Hepatocyte (in vitro differentiated cells): ENCODE measurements around the gene CD72.

Source experiments
- CTCF ChIP-seq: fragments of 200-600 bp; sonication (generic); IDR thresholded peaks from 2 replicates; pipeline ENCODE4 v1.5.1; 2016; ENCODE audit warnings: antibody characterized with exemption, mild to moderate bottlenecking; ENCODE audit not compliant: poor library complexity
- EZH2 ChIP-seq: fragments of 200-600 bp; sonication (generic); IDR thresholded peaks from 2 replicates; pipeline ENCODE4 v1.6.1; 2016; ENCODE audit warnings: antibody characterized with exemption, mild to moderate bottlenecking, borderline replicate concordance

GRCh38 chr9:35617548-35617947, 665 bp downstream of the CD72 start:
- TF ChIP-seq CTCF (no peak), EZH2 (no peak)
